OCI-M2 (cell line): Measurements from ENCODE around the gene TSN.
A peak's percentile ranks its signal among the peaks of the same experiment; 100 is the strongest.
"Not testable (repeated sequence)": the region's sequence is repeated elsewhere in the genome, so short reads cannot be mapped to it uniquely, and the experiment has no call there.

ENCODE experiments used
- DNase-seq: peaks from one replicate; lab custom pipeline; 2025; ENCODE audit not compliant: unreplicated experiment; lab: John Stamatoyannopoulos, UW

TSN gene

DNA sequence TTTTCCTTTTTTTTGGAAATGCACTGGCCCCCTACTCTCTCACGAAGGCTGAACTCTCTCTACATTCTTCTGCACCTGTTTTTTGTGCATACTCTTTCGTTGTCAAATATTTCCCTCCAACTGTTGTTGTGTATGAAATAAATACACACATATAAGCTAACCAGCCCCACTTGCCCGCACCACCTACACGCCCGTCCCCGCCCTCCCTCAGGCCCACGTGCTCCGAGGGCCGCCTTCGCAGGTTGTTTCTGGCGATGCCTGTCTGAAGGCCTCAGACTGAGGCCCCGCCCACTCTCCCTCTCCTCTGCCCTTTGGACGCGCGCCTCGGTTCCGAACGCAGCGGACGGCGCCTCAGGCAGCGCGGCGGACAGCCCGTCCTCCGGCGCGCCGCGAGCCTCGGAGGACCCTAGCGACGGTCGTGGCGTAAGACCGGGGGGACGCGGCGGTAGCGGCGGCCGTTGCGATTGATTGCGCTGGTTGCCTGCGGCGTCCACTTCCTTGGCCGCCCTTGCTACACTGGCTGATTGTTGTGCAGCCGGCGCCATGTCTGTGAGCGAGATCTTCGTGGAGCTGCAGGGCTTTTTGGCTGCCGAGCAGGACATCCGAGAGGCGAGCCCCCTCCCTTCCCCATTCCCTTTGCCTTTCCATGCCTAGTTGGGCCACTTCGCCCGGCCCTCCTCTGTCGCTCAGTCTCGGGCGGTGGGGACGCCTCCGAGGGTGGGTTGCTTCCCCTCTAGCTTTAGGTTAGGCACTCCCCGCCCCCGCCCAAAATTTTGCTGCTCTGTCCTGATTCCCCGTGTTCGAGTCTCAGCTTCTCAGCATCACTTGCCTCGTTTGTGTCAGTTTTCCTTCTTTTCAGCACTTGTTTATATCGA lies at the start of gene TSN:
Gene TSN, plus strand, starts transcription at position 415 of the 875 bp plus-strand sequence. Its CDS starts 129 bp downstream, at position 544.
- peak; percentile 28 for DNase-seq

- DNase-seq, result no peak
Observed at GRCh38 chr2:121705958-121706357, 49.5 kb upstream of the TSN start.

DNA sequence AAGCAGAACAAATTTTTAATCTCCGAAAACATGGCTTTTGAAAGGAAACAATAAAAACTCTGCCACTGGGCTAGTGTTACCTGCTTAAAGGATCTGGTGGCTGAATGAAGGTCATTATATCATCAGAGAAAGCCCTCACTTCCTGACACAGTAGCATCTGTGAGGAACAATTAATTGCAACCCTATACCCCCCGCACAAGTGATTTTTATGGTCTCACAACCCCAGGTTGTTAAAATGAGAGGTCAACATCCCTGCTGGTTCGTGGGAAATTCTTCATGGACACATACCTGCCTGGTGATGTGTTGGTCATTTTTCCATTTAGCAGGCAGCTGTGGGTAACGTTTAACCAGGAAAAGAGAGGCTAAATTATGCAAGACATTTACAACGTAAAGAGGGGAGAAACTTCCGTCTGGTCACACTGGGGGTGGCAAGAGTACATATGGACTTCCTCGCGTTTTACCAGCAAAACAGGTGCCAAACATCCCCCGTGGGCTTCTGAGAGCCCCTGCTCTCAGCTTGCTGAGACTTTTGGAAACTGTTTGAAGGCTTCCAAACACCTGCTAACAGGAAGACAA lies 48.0 kb upstream of the TSN start:
- no peak for DNase-seq

DNA sequence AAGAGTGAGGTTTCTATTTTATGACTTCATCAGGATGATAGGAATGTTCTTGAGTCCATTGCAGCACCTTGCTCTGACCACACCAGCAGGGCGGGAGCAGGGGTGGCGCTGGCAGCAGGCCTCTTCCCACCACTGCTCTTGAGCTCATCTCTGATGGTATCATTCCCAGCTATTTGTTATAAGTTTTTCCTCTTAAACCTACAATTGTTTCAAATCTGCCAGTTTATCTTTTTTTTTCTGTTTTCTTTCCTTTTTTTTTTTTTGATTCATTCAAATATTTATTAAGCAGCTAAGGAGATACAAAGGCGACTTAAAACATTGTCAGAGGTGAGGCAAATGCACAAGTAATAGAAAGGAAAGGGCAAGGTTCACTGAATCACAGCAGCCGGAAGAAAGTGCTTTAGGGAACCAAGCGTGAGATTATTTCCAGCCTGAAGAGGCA lies 47.5 kb upstream of the TSN start:
- no peak for DNase-seq

- no peak for DNase-seq
Observed at GRCh38 chr2:121709776-121710469, 45.5 kb upstream of the TSN start.

- DNase-seq, result no peak
Observed at GRCh38 chr2:121710470-121711170, 44.8 kb upstream of the TSN start.

- DNase-seq, result not testable (repeated sequence)
Observed at GRCh38 chr2:121711481-121711880, 44.0 kb upstream of the TSN start.

GRCh38 chr2:121716126-121716525 lies 39.3 kb upstream of the TSN start:
- DNase-seq, result no peak

GRCh38 chr2:121717529-121717928 lies 37.9 kb upstream of the TSN start:
- no peak for DNase-seq

DNA sequence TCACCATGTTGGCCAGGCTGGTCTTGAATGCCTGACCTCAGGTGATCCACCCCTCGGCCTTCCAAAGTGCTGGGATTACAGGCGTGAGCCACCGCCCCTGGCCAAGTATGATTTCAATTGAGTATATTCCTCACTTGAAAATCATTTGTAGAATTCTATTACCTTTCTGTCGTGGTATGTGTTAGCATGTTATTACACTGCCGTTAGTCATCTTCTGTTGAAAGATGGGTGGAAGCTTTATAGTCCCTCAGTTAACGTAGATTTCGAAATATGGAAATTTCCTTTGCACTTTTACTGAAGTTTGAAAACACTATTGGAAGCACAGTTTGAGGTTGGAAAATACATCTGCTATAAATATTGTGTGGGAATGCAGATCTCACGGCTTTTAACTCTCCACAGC lies 33.5 kb upstream of the TSN start:
- no peak for DNase-seq

DNA sequence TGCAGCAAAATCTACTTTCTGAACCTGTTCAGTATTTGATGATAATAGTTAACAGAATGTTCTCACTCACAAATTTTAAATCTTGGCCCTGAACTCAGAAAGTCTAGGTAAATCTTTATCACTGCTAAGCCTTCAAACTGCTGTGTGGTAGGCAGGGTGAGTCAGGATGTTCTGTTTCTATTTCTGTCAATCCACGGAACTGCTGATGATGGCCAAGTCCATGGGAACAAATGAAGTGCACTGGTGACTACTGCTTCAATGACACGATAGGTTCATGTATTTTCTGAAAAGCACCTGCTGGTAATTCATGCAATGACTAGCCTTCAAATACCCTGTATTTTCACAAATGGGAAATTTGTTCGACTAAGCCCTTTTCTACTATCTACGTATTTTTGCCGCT lies 33.0 kb upstream of the TSN start:
- no peak for DNase-seq

GRCh38 chr2:121723316-121723715 lies 32.1 kb upstream of the TSN start:
- no peak for DNase-seq

- DNase-seq, result no peak
Observed at GRCh38 chr2:121727332-121727731, 28.1 kb upstream of the TSN start.

GRCh38 chr2:121727950-121728349 lies 27.5 kb upstream of the TSN start:
- DNase-seq, result no peak

- DNase-seq, result no peak
Observed at GRCh38 chr2:121731366-121731765, 24.1 kb upstream of the TSN start.

DNA sequence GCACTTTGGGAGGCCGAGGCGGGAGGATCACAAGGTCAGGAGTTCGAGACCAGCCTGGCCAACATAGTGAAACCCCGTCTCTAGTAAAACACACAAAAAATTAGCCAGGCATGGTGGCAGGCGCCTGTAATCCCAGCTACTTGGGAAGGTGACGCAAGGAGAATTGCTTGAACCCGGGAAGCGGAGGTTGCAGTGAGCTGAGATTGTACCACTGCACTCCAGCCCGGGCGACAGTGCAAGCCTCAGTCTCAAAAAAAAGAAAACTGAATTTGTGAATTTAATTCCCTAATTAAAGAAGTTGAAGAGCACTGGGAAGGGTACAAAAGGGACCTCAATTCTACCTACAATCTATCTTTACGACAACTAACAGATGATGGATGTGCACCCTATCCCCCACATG lies 20.9 kb upstream of the TSN start:
- not testable (repeated sequence) for DNase-seq

DNA sequence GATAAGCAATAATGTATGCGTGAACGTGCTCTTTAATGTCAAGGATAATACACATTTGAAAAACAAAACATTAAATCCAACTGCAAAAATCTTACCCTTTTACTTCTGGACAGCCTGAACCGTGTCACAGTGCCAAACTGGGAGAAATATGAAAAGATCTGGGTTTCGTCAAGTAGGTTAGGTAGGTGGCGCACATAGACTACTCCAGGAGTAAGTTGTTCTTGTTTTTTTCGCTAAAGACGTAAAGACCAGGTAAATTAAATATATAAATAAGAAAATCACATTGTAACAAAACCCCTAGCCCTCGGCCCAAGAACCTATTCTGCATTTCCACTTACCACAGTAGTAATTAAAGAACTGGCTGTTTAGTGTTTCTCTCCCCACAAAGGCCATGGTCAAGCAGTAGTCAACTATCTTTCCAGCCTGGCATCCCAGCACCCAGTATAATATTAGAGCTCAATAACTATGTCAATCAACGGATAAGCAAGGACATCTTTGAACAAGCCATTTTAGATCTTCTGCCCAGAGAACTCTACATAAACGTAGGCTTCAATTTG lies 19.9 kb upstream of the TSN start:
- no peak for DNase-seq

DNA sequence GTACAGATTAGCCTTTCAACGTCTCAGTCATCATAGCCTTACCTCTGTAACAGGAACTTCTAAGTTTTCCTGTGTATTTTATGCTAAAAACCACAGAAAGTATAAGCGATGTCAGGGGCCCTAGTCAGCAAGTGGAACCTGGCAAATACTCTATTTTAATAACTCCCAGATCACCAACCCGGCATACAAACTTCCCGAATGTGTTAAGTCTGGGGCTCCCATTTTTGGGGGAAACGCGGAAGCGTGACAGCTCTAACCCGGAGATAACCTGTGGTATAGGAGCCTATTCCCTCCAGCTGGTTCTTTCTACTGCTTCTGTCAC lies 19.4 kb upstream of the TSN start:
- DNase-seq, result no peak

DNA sequence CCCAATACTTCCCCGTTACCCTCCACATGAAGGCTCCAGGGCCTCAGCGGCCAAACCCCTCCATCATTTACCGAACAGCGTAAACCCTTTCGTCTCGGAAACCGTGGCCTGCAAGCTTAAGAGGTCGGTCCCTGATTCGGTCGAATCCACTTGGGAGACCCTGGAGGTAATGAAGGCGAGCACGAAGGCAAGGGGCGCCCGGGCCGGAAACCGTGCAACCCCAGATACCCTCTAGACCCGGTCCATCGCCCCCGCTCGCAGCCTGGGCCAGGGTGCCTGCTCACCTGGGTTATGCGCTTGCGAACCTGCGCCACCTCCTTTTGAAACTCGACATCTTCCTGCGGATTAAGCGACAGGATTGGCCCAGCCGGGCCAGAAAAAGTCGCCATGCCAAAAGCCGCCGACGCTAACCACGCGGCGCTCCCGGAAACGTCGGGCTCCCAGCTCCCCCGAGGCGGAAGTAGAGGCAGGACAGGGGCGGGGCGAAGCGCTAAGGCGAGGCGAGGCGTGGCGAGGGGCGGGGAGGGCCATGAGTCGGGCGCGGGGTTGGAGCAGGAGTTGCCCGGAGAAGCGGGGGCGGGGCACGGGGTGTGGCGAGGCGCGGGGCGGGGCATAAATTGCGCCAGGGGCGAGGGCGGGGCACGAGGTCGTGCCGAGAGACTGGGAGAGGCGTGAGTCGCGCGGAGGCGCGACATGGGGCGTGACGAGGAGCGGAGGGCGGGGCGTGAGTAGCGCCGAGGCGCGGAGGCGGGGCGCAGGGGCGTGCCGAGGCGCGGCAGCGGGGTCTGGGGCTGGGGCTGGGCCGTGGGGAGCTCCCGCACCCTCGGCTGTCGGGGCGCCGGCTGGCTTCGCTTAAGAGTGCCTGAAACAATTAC lies 18.8 kb upstream of the TSN start, which contains the start of gene NIFK:
Gene NIFK, minus strand, starts transcription at position 414 of the 875 bp plus-strand sequence. Its CDS starts 25 bp downstream, at position 389.
- DNase-seq, result peak; percentile 68

- no peak for DNase-seq
Observed at GRCh38 chr2:121740973-121741372, 14.5 kb upstream of the TSN start.
